ENCODE data around the gene DHX40.

DNA sequence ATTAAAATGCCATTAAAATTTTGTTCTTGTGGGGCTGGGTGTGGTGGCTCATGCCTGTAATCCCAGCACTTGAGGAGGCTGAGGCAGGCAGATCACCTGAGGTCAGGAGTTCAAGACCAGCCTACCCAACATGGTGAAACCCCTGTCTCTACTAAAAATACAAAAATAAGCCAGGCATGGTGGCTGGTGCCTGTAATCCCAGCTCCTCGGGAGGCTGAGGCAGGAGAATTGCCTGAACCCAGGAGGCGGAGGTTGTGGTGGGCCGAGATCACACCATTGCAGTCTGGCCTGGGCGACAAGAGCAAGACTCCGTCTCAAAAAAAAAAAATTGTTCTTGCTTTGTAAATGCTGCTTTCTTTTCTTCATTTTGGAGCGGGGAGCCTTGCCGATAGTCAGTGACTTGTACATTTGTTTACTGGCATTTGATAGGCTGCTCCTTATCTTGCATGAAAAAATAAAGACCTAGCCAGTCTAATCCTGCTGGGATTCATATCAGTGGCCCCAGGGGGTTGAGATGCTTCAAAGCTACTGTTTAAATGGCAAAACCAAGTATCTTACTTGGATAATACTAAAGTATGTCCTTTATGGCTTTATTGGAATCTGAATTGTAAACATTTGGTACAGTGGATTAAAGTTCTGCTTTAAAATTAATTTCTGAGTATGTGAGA lies 51.0 kb downstream of the DHX40 start:
- TF ChIP-seq, protein P1, sequence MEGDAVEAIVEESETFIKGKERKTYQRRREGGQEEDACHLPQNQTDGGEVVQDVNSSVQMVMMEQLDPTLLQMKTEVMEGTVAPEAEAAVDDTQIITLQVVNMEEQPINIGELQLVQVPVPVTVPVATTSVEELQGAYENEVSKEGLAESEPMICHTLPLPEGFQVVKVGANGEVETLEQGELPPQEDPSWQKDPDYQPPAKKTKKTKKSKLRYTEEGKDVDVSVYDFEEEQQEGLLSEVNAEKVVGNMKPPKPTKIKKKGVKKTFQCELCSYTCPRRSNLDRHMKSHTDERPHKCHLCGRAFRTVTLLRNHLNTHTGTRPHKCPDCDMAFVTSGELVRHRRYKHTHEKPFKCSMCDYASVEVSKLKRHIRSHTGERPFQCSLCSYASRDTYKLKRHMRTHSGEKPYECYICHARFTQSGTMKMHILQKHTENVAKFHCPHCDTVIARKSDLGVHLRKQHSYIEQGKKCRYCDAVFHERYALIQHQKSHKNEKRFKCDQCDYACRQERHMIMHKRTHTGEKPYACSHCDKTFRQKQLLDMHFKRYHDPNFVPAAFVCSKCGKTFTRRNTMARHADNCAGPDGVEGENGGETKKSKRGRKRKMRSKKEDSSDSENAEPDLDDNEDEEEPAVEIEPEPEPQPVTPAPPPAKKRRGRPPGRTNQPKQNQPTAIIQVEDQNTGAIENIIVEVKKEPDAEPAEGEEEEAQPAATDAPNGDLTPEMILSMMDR (IDR thresholded peaks at IDR 0.05), result no peak
- no peak for TF ChIP-seq POLR2A (IDR thresholded peaks at IDR 0.05)

Data from adrenal gland (tissue), 5 donors.